IMR-90 (cell line): Measurements from ENCODE around the gene HCN3. TPM values are rescaled to one million over a fixed set of nuclear protein-coding genes. Genes with fewer than 3 reads are reported as not detected.

ENCODE experiments used
- CTCF ChIP-seq: conservative IDR thresholded peaks from 2 replicates; pipeline ENCODE4 v1.5.1; 2012; ENCODE audit warnings: mild to moderate bottlenecking, low read depth, low read length, improper control_type of control experiment
- MAZ ChIP-seq: IDR thresholded peaks from 2 replicates; pipeline ENCODE4 v1.6.1; 2012; ENCODE audit warnings: low read depth, mild to moderate bottlenecking, low read length, improper control_type of control experiment, moderate library complexity, borderline replicate concordance
- polyA plus RNA-seq, 3 experiments: library from polyadenylated mRNA; depleted of rRNA; stranded (reverse); fragments of >200 nt; gene quantifications; 2 replicates each; pipeline ENCODE4 v1.2.3, GENCODE V29; 2012; ENCODE audit warnings: low replicate concordance in 1 of 3
- total RNA-seq: library from RNA; depleted of rRNA; stranded (reverse); fragments of >200 nt; gene quantifications from 2 replicates; pipeline ENCODE4 v1.2.3, GENCODE V29; 2012

The HCN3 gene
- total and polyA plus RNA-seq, 2 of the 4 experiments (the other 2 are of a cell fraction) = 0.36 to 2.7 TPM

- TF ChIP-seq CTCF (peak; percentile 51), MAZ (0 out of 2 replicates have a peak, but pooled peaks have one; percentile 26)
Measured at GRCh38 chr1:155324717-155325602, 47.7 kb downstream of the HCN3 start (continued).
